ENCODE results near the gene DRAM1. TPM values are rescaled to one million over a fixed set of nuclear protein-coding genes. Genes with fewer than 3 reads are reported as not detected.

DRAM1 gene
- total RNA-seq, 1 donor from 2014 or later = 20.4 TPM

DNA sequence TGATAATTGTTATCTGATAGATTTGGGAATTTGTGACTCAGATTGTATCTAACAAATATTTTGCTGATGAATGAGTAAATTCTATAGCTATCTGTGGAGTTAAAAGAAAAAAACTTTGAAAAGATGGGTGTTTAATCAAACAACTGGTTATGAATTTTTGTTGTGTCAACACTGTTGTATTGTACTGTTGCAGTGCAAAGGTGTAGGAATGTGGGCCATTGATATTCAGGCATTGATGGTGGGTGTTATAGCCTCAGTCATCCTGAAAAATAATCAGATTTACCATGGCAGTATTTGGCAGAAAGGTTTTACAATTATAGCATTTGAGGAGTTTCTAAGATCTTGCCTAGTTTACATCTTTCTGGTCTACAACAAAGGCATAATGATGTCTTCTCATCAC lies 15.4 kb downstream of the DRAM1 start:
- H3K27me3 Mint-ChIP-seq (ENCODE audit: low read depth, unreplicated experiment) = no peaks in the 10 kb centered on the region
- H3K4me1 Mint-ChIP-seq (ENCODE audit: low read depth, unreplicated experiment) = peaks cover 7% of the 10 kb centered on the region

DNA sequence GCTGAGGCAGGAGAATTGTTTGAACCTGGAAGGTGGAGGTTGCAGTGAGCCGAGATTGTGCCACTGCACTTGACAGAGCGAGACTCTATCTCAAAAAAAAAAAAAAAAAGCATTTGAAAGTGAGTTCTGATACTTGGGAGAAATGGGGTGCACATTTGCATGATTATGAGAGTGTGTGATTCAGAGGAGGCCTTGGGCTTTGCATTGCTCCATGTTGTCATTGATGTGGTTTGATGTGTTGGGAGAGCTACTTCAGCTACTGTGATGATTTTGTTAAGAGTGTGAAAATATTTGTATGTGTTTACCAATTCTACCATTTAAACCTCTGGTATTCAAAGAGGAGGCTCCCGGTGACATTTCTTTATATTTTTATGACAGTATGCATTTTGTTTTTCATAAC lies 24.4 kb downstream of the DRAM1 start:
- no peak overlapping the region for H3K4me2 ChIP-seq (ENCODE audit: low read length)
- no peaks in the 10 kb centered on the region for H3K9me3 Mint-ChIP-seq (ENCODE audit: unreplicated experiment)
- H3K27me3 ChIP-seq (ENCODE audit: insufficient read depth, low read length) = no peaks in the 10 kb centered on the region
- no peaks in the 10 kb centered on the region for H3K36me3 Mint-ChIP-seq (ENCODE audit: low read depth, unreplicated experiment)
- DNase-seq (ENCODE audit: low read depth) (no peak), FAIRE-seq (no peak)
- H3K4me3 Mint-ChIP-seq (ENCODE audit: unreplicated experiment) = no peak overlapping the region
- TF ChIP-seq, protein P1, sequence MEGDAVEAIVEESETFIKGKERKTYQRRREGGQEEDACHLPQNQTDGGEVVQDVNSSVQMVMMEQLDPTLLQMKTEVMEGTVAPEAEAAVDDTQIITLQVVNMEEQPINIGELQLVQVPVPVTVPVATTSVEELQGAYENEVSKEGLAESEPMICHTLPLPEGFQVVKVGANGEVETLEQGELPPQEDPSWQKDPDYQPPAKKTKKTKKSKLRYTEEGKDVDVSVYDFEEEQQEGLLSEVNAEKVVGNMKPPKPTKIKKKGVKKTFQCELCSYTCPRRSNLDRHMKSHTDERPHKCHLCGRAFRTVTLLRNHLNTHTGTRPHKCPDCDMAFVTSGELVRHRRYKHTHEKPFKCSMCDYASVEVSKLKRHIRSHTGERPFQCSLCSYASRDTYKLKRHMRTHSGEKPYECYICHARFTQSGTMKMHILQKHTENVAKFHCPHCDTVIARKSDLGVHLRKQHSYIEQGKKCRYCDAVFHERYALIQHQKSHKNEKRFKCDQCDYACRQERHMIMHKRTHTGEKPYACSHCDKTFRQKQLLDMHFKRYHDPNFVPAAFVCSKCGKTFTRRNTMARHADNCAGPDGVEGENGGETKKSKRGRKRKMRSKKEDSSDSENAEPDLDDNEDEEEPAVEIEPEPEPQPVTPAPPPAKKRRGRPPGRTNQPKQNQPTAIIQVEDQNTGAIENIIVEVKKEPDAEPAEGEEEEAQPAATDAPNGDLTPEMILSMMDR (IDR thresholded peaks at IDR 0.05; ENCODE audit: insufficient read depth, low read depth, low read length) = no peak
- TF ChIP-seq EZH2 (IDR thresholded peaks at IDR 0.05; ENCODE audit: insufficient read depth, low read length) = no peak
- no peaks in the 10 kb centered on the region for H3K4me1 ChIP-seq (ENCODE audit: insufficient read depth, low read length)
- H3K27ac ChIP-seq (ENCODE audit: low read depth, low read length) = no peak overlapping the region
- H3K9me3 ChIP-seq (ENCODE audit: insufficient read depth, low read depth, low read length) = no peaks in the 10 kb centered on the region
- H3K4me1 Mint-ChIP-seq (ENCODE audit: low read depth, unreplicated experiment) = no peaks in the 10 kb centered on the region
- H3K4me3 ChIP-seq (ENCODE audit: insufficient read depth, low read depth, low read length) = no peak overlapping the region
- no peaks in the 10 kb centered on the region for H3K36me3 ChIP-seq (ENCODE audit: insufficient read depth, low read length)
- no peak overlapping the region for H3K27ac Mint-ChIP-seq (ENCODE audit: unreplicated experiment)
- no peaks in the 10 kb centered on the region for H3K79me2 ChIP-seq (ENCODE audit: insufficient read depth, low read length)
- no peaks in the 10 kb centered on the region for H3K27me3 Mint-ChIP-seq (ENCODE audit: low read depth, unreplicated experiment)
- no peak overlapping the region for H3K9ac ChIP-seq (ENCODE audit: low read length)
- H4K20me1 ChIP-seq (ENCODE audit: insufficient read depth, low read length) = no peaks in the 10 kb centered on the region
- no peak overlapping the region for H2AFZ ChIP-seq (ENCODE audit: low read depth, low read length)

More for the DNA sequence above, 15.4 kb downstream of the DRAM1 start:
- H3K36me3 ChIP-seq (ENCODE audit: insufficient read depth, low read length) = no peaks in the 10 kb centered on the region
- H3K4me3 Mint-ChIP-seq (ENCODE audit: unreplicated experiment) = no peak overlapping the region
- H4K20me1 ChIP-seq (ENCODE audit: insufficient read depth, low read length) = no peaks in the 10 kb centered on the region
- TF ChIP-seq, protein P1 (IDR thresholded peaks at IDR 0.05; ENCODE audit: insufficient read depth, low read depth, low read length) = no peak
- no peak for TF ChIP-seq EZH2 (IDR thresholded peaks at IDR 0.05; ENCODE audit: insufficient read depth, low read length)
- no peaks in the 10 kb centered on the region for H3K27me3 ChIP-seq (ENCODE audit: insufficient read depth, low read length)
- H3K9me3 ChIP-seq (ENCODE audit: insufficient read depth, low read depth, low read length) = no peaks in the 10 kb centered on the region
- H3K27ac Mint-ChIP-seq (ENCODE audit: unreplicated experiment) = no peak overlapping the region
- no peaks in the 10 kb centered on the region for H3K9me3 Mint-ChIP-seq (ENCODE audit: unreplicated experiment)
- H3K27ac ChIP-seq (ENCODE audit: low read depth, low read length) = no peak overlapping the region
- no peak for FAIRE-seq
- H2AFZ ChIP-seq (ENCODE audit: low read depth, low read length) = no peak overlapping the region
- H3K4me2 ChIP-seq (ENCODE audit: low read length) = no peak overlapping the region
- no peaks in the 10 kb centered on the region for H3K36me3 Mint-ChIP-seq (ENCODE audit: low read depth, unreplicated experiment)
- H3K79me2 ChIP-seq (ENCODE audit: insufficient read depth, low read length) = peaks cover 8% of the 10 kb centered on the region
- peaks cover 17% of the 10 kb centered on the region for H3K4me1 ChIP-seq (ENCODE audit: insufficient read depth, low read length)
- H3K9ac ChIP-seq (ENCODE audit: low read length) = no peak overlapping the region
- DNase-seq (ENCODE audit: low read depth) = no peak
- H3K4me3 ChIP-seq (ENCODE audit: insufficient read depth, low read depth, low read length) = no peak overlapping the region

GRCh38 chr12:101902641-101903040 lies 25.3 kb downstream of the DRAM1 start:
- H3K9ac ChIP-seq (ENCODE audit: low read length) = no peak overlapping the region
- H2AFZ ChIP-seq (ENCODE audit: low read depth, low read length) = no peak overlapping the region
- TF ChIP-seq, protein P1 (IDR thresholded peaks at IDR 0.05; ENCODE audit: insufficient read depth, low read depth, low read length) = no peak
- no peak for TF ChIP-seq EZH2 (IDR thresholded peaks at IDR 0.05; ENCODE audit: insufficient read depth, low read length)
- H3K9me3 ChIP-seq (ENCODE audit: insufficient read depth, low read depth, low read length) = no peaks in the 10 kb centered on the region
- FAIRE-seq (no peak), DNase-seq (ENCODE audit: low read depth) (no peak)
- Mint-ChIP-seq H3K9me3 (ENCODE audit: unreplicated experiment) (no peaks in the 10 kb centered on the region), H3K27ac (ENCODE audit: unreplicated experiment) (no peak overlapping the region), H3K4me3 (ENCODE audit: unreplicated experiment) (no peak overlapping the region), H3K27me3 (ENCODE audit: low read depth, unreplicated experiment) (no peaks in the 10 kb centered on the region), H3K4me1 (ENCODE audit: low read depth, unreplicated experiment) (no peaks in the 10 kb centered on the region), H3K36me3 (ENCODE audit: low read depth, unreplicated experiment) (no peaks in the 10 kb centered on the region)
- H3K79me2 ChIP-seq (ENCODE audit: insufficient read depth, low read length) = no peaks in the 10 kb centered on the region
- no peak overlapping the region for H3K4me2 ChIP-seq (ENCODE audit: low read length)
- no peaks in the 10 kb centered on the region for H4K20me1 ChIP-seq (ENCODE audit: insufficient read depth, low read length)
- no peak overlapping the region for H3K27ac ChIP-seq (ENCODE audit: low read depth, low read length)
- H3K4me3 ChIP-seq (ENCODE audit: insufficient read depth, low read depth, low read length) = no peak overlapping the region
- no peaks in the 10 kb centered on the region for H3K36me3 ChIP-seq (ENCODE audit: insufficient read depth, low read length)
- H3K4me1 ChIP-seq (ENCODE audit: insufficient read depth, low read length) = no peaks in the 10 kb centered on the region
- H3K27me3 ChIP-seq (ENCODE audit: insufficient read depth, low read length) = no peaks in the 10 kb centered on the region
